Spleen (tissue), 11 donors: ENCODE results near the gene CHCHD6. TPM values are rescaled to one million over a fixed set of nuclear protein-coding genes. Genes with fewer than 3 reads are reported as not detected.

Experiments used
- DNase-seq: peaks from one replicate; pipeline ENCODE4 v3.0.0-alpha.2; 2020
- H3K27ac ChIP-seq, 8 donors: fragments of 200-600 bp; sonication (generic) in 7 of 8; 1 replicate in 4 of 8; 2 replicates in 4 of 8; pipeline versions ENCODE4 v1.5.0 to v1.8.0; 2016 to 2021; ENCODE audit warnings: inconsistent platforms in 4 of 8, mild to moderate bottlenecking in 4 of 8, moderate library complexity in 1 of 8
- H3K27me3 ChIP-seq, 7 donors: fragments of 200-600 bp; sonication (generic) in 6 of 7; replicated peaks in 1 of 7; 1 replicate in 4 of 7; 2 replicates in 3 of 7; pipeline versions ENCODE4 v1.5.0 to v1.8.0; 2016 to 2021; ENCODE audit warnings: inconsistent platforms in 3 of 7, mild to moderate bottlenecking in 1 of 7
- H3K36me3 ChIP-seq, 6 donors: fragments of 200-600 bp; sonication (generic) in 5 of 6; 1 replicate in 4 of 6; 2 replicates in 2 of 6; pipeline versions ENCODE4 v1.5.0 to v1.8.0; 2016 to 2021; ENCODE audit warnings: inconsistent platforms in 2 of 6
- H3K4me1 ChIP-seq, 6 donors: fragments of 200-600 bp; sonication (generic) in 5 of 6; 1 replicate in 3 of 6; 2 replicates in 3 of 6; pipeline versions ENCODE4 v1.5.0 to v1.8.0; 2016 to 2021; ENCODE audit warnings: inconsistent platforms in 3 of 6
- H3K4me3 ChIP-seq, 8 donors: fragments of 200-600 bp; sonication (generic) in 7 of 8; 1 replicate in 4 of 8; 2 replicates in 4 of 8; pipeline versions ENCODE4 v1.5.0 to v1.8.0; 2016 to 2021; ENCODE audit warnings: inconsistent platforms in 4 of 8, mild to moderate bottlenecking in 4 of 8, moderate library complexity in 2 of 8
- H3K9me3 ChIP-seq, 8 donors: fragments of 200-600 bp; sonication (generic) in 7 of 8; 1 replicate in 4 of 8; 2 replicates in 4 of 8; pipeline versions ENCODE4 v1.5.0 to v1.8.0; 2016 to 2021; ENCODE audit warnings: inconsistent platforms in 4 of 8
- POLR2A ChIP-seq, 3 donors: fragments of 450-650 bp; IDR thresholded peaks; one replicate each; pipeline ENCODE4 v1.5.1; 2017; ENCODE audit warnings: antibody characterized with exemption in 3 of 3, mild to moderate bottlenecking in 1 of 3
- POLR2AphosphoS5 ChIP-seq, 3 donors: sonication (generic); formaldehyde crosslinking; IDR thresholded peaks; one replicate each; pipeline ENCODE4 v1.5.1; 2017; ENCODE audit warnings: antibody characterized with exemption in 3 of 3
- WGBS, 5 donors: extraction: QIAGEN DNeasy Blood & Tissue Kit in 3 of 5; methylation state at CpG; one replicate each; pipeline versions ENCODE4 v1.1.5 to v1.1.7; 2013 to 2018; 5-methylcytosine and 5-hydroxymethylcytosine counted together
- intact Hi-C: fragments of 100-400 bp; cut with DNase I; formaldehyde crosslinking; loops from one replicate; pipeline ENCODE4 v1.15.0; 2023; ENCODE audit warnings: low total_unique reads
- polyA plus RNA-seq, 3 donors: library from polyadenylated mRNA; stranded (reverse); fragments of 200-250 nt; gene quantifications; one replicate each; pipeline ENCODE4 v1.2.1, GENCODE V29; 2013
- total RNA-seq, 7 donors: library from RNA; depleted of rRNA in 3 of 7; stranded (reverse); fragments of >200 nt in 3 of 7; fragmentation: NEBNext Ultra II Directional in 4 of 7; extraction: Animal tissue kit (Norgen Biotek cat#: 25700) in 4 of 7; gene quantifications; one replicate each; pipeline versions ENCODE4 v1.1.0 to v1.2.1, GENCODE V29; 2016 to 2021
- TF ChIP-seq, protein P1 (sequence below), 11 experiments: fragments of 200-600 bp in 7 of 11; fragments of 450-650 bp in 4 of 11; sonication (generic) in 4 of 11; IDR thresholded peaks in 8 of 11; conservative IDR thresholded peaks in 3 of 11; 1 replicate in 7 of 11; 2 replicates in 4 of 11; pipeline versions ENCODE4 v1.4.0 to v1.8.0; 2016 to 2021; ENCODE audit warnings: antibody characterized with exemption in 11 of 11, inconsistent platforms in 4 of 11, mild to moderate bottlenecking in 1 of 11
- donor health status: healthy with polysubstance abuse.
- donor health status: DM: no; HTN: no; CAD: no; lungs with moderate emphysema.
- donor health status: DM: no; HTN: no; CAD: no.
- donor health status: Bipolar disorder and iron deficiency.
- donor health status: healthy.
- donor health status: DM: no; HTN: no; CAD: no.
- donor health status: DM: yes; HTN: yes; CAD: no.

CHCHD6 gene
- total and polyA plus RNA-seq, 10 donors = 6.3 to 39.1 (median 11.8) TPM

DNA sequence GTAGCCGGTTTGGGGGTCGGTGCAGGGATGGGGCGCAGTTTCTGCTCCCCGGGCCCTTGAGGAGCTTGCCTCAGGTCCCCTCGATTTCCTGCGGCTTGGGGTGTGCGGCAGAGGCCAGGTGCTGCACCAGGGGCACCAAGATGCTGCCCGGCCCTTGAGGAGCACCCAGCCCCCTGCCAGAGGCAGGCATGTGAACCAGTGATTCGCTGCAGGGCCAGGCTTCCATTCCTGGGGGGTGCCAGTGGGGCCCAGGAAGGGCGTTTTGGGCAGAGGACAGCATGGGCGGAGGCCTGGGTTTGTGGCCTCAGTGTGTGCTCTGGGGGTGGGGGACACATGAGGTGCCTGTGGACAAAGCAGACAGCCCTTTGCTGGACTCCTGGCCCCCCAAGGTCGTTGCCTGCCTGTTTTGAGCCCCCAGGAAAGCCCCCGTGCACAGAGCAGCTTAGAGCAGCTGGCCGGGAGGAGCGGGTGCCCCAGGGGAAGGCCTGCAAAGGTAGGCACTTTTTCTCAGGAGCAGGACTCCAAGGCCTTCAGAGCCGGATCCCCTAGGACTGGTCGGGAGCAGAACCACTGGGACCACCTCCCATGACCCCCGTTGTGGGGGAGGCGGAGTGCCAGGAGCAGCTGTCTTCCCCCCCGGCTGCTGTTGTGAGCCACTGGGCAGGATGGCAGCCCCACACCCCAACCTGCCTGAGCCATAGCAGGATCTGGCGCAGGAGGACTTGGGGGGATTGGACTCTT, 280.5 kb downstream of the CHCHD6 start:
- Histone ChIP-seq H3K9me3 (no peaks in the 10 kb centered on the region), H3K27me3 (peaks cover 0 to 27% (median 0%) of the 10 kb centered on the region in 7 donors), H3K36me3 (peaks cover 0 to 15% (median 10%) of the 10 kb centered on the region in 6 donors), H3K27ac (peak overlapping the region in 4 of 8 donors; percentile 0 to 97 (median 48)), H3K4me1 (peaks cover 15 to 68% (median 48%) of the 10 kb centered on the region in 6 donors), H3K4me3 (peak overlapping the region; percentile 48 to 87 (median 62))
- intact Hi-C loops = loop anchor here (5.0 kb wide), 1 partner anchor 232 kb away; no protein-coding TSS in a partner anchor
- 56 to 77% (median 61%) methylated on average over 10 to 21 of the region's 21 CpGs for WGBS, 5 donors
- DNase-seq = no peak
- TF ChIP-seq POLR2A (IDR thresholded peaks at IDR 0.05) (no peak), POLR2AphosphoS5 (IDR thresholded peaks at IDR 0.05) (no peak)
- TF ChIP-seq, protein P1, sequence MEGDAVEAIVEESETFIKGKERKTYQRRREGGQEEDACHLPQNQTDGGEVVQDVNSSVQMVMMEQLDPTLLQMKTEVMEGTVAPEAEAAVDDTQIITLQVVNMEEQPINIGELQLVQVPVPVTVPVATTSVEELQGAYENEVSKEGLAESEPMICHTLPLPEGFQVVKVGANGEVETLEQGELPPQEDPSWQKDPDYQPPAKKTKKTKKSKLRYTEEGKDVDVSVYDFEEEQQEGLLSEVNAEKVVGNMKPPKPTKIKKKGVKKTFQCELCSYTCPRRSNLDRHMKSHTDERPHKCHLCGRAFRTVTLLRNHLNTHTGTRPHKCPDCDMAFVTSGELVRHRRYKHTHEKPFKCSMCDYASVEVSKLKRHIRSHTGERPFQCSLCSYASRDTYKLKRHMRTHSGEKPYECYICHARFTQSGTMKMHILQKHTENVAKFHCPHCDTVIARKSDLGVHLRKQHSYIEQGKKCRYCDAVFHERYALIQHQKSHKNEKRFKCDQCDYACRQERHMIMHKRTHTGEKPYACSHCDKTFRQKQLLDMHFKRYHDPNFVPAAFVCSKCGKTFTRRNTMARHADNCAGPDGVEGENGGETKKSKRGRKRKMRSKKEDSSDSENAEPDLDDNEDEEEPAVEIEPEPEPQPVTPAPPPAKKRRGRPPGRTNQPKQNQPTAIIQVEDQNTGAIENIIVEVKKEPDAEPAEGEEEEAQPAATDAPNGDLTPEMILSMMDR (IDR thresholded peaks at IDR 0.05 in 8 of 11, conservative IDR thresholded peaks at IDR 0.05 in 3 of 11) = no peak

DNA sequence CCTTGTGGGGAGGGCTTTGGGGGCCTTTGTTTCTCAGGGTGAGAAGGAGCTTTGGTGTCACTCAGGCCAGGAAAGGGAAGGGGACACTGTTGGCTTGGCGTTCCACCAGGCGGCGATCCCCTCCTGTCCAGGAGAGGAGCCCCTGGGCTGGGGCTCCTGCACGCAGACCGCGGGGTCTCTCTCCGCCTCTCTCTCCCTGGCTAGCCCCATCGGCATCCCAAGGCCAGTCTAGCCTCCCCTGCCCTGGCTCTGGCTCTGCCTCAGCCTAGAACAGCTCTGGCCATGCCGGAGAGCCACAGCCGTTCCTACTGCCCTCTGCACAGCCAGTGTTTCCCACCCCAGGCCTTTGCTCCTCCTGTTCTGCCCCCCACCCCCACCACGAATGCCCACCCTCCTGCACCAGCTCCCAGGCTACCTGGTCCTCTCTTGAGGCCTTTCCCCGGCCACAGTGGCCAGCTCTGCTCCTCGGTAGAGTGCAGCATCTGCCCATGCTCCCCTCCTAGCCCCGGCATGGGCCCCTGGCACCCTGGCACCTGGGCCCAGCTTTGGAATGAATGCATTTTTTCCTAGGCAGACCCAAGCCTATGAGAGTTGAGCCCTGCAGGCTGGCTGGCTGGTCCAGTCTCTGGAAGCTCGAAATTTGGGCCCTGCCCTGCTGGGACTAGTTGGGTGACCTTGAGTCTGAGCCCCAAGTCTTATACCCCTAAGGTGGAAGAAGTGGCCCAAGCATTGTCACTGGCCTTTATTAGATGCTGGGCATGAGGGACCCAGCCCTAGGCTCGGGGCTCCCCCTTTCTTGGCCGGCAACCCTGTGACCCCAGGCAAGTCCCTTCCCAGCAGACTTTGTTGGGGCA, 281.3 kb downstream of the CHCHD6 start:
- peaks cover 0 to 23% (median 18%) of the 10 kb centered on the region in 6 donors for H3K36me3 ChIP-seq
- H3K9me3 ChIP-seq = no peaks in the 10 kb centered on the region
- intact Hi-C loops = no loop called here
- peak overlapping the region in 1 of 8 donors; percentile 87 for H3K4me3 ChIP-seq
- DNase-seq = no peak
- TF ChIP-seq POLR2A (IDR thresholded peaks at IDR 0.05) = no peak
- TF ChIP-seq, protein P1 (IDR thresholded peaks at IDR 0.05 in 8 of 11, conservative IDR thresholded peaks at IDR 0.05 in 3 of 11) = no peak
- no peak for TF ChIP-seq POLR2AphosphoS5 (IDR thresholded peaks at IDR 0.05)
- WGBS, 5 donors = 79 to 93% (median 85%) methylated on average over 15 to 17 of the region's 17 CpGs
- H3K27ac ChIP-seq = no peak overlapping the region
- peaks cover 15 to 68% (median 49%) of the 10 kb centered on the region in 6 donors for H3K4me1 ChIP-seq
- H3K27me3 ChIP-seq = peaks cover 0 to 19% (median 0%) of the 10 kb centered on the region in 7 donors

DNA sequence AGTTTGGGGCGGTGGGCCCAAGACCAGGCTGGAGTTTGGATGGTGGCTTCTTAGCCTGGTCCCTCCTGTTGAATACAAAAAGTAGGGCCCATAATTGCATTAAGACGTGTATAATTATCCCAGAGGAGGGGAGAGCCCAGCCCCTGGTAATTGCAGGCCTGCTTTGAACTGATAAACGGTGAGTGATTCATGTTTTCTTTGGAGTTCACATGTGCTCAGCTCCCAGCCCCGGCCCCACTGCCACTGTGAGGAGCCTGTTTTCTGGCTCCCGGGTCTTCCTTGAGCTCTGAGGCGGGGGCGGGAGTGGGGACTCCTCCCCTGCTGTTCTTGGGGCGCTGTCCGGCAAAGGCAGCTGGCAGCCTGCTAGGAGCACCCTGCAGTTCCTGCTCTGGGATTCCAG, 282.0 kb downstream of the CHCHD6 start:
- Histone ChIP-seq H3K4me1 (peaks cover 15 to 70% (median 52%) of the 10 kb centered on the region in 6 donors), H3K9me3 (no peaks in the 10 kb centered on the region), H3K36me3 (peaks cover 0 to 29% (median 20%) of the 10 kb centered on the region in 6 donors), H3K27ac (no peak overlapping the region), H3K4me3 (no peak overlapping the region), H3K27me3 (peaks cover 0 to 17% (median 0%) of the 10 kb centered on the region in 7 donors)
- intact Hi-C loops = no loop called here
- TF ChIP-seq POLR2A (IDR thresholded peaks at IDR 0.05) = no peak
- no peak for TF ChIP-seq POLR2AphosphoS5 (IDR thresholded peaks at IDR 0.05)
- TF ChIP-seq, protein P1 (IDR thresholded peaks at IDR 0.05 in 8 of 11, conservative IDR thresholded peaks at IDR 0.05 in 3 of 11) = no peak
- DNase-seq = no peak
- WGBS, 5 donors = 50 to 82% (median 80%) methylated on average over 4 to 9 of the region's 9 CpGs
